HG03342 (cell line): ENCODE measurements around the gene PKN1.
"Not testable (repeated sequence)": the region's sequence is repeated elsewhere in the genome, so short reads cannot be mapped to it uniquely, and the experiment has no call there.

Experiments
- ATAC-seq: cut with Tn5 transposase; IDR thresholded peaks from one replicate; pipeline ENCODE4 v1.9.1; 2021; ENCODE audit warnings: mild to moderate bottlenecking, moderate library complexity; ENCODE audit not compliant: unreplicated experiment

PKN1 gene

DNA sequence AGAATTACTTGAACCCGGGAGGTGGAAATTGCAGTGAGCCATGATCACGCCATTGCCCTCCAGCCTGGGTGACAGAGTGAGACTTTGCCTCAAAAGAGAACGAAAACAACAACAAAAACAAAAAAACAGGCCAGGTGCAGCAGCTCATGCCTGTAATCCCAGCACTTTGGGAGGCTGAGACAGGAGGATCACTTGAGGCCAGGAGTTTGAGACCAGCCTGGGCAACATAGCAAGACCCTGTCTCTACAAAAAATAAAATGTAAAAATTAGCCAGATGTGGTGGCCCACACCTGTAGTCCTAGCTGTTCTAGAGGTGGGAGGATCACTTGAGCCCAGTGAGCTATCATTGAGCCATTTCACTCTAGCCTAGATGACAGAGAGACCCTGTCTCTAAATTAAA lies 19.2 kb downstream of the PKN1 start:
- not testable (repeated sequence) for ATAC-seq

DNA sequence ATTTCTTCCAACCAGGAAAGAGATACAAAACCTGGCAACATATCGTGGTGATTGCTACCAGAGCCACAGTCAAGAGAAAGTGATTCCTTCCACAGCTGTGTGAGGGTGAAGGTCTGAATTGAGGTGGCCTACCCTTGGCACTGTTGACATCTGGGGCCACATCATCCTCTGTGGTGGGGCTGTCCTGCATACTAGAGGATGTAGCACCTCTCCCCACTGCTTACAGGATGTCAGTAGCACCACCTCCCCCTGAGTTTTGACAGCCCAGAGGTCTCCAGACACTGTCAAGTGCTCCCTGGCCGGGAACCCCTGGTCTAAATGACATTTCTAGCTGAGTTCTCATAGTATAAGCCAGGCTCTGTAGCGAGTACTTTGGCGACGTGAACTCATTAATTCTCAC lies 26.6 kb downstream of the PKN1 start:
- ATAC-seq: no peak

DNA sequence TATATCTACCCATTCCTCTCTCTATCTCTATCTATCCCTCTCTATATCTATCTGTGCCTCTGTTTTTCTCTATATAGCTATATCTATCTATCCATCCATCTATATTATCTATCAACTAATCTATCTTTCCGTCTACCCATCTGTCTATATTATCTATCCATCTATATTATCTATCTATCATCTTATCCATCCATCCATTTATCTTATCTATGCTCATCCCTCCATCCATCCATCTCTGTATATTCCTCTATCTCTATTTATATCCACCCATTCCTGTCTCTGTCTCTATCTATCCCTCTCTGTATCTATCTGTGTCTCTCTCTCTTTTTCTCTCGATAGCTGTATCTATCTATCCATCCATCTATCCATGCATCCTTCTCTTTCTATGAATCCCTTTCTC lies 27.8 kb downstream of the PKN1 start:
- ATAC-seq: no peak

DNA sequence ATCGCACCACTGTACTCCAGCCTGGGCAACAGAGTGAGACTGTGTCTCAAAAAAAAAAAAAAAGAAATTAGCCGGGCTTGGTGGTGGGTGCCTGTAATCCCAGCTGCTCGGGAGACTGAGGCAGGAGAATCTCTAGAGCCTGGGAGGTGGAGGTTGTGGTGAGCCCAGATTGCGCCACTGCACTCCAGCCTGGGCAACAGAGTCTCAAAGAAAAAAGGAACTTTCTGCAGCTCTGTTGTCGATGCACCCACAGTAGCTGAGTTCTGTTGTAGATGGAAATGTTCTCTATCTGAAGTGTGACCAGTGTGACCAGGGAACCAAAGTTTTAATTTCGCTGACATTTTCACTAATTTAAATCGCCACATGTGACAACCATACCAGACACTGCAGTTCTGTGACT lies 29.3 kb downstream of the PKN1 start:
- not testable (repeated sequence) for ATAC-seq

DNA sequence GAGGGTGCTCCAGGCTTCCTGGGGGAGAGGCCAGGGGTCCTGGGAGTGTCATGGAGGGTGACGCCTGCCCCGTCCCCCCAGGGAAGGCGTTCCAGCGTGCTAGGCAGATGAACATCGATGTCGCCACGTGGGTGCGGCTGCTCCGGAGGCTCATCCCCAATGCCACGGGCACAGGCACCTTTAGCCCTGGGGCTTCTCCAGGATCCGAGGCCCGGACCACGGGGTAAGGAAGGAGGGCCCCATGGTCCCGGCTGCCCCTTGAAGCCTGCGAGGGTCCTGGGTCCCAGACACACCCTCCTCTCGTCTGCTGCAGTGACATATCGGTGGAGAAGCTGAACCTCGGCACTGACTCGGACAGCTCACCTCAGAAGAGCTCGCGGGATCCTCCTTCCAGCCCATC lies 30.6 kb downstream of the PKN1 start:
- no peak for ATAC-seq

DNA sequence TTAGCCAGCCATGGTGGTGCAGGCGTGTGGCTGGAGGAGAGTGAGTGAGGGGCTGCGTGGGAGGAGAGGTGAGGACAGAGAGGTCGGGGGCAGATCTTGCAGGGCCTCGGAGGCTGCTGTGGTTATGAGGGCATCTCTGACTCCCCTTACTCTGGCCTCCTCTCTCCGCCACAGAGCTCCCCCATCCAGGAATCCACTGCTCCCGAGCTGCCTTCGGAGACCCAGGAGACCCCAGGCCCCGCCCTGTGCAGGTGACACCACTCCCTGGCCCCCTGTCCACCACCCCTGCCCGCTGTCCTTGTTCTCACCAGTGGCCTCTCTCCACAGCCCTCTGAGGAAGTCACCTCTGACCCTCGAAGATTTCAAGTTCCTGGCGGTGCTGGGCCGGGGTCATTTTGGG lies 34.3 kb downstream of the PKN1 start:
- ATAC-seq: no peak

DNA sequence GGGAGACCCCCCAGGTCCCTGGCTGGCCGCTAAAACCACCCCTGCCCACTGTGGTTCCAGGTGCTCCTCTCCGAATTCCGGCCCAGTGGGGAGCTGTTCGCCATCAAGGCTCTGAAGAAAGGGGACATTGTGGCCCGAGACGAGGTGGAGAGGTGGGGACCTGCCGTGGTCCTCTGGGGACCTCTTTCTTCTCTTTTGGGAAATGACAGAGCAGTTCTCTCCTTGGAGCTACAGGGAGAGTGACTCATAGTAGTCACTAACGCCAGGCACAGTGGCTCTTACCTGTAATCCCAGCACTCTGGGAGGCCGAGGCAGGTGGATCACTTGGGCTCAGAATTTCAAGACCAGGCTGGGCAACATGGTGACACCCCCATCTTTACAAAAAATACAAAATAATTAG lies 34.7 kb downstream of the PKN1 start:
- no peak for ATAC-seq

DNA sequence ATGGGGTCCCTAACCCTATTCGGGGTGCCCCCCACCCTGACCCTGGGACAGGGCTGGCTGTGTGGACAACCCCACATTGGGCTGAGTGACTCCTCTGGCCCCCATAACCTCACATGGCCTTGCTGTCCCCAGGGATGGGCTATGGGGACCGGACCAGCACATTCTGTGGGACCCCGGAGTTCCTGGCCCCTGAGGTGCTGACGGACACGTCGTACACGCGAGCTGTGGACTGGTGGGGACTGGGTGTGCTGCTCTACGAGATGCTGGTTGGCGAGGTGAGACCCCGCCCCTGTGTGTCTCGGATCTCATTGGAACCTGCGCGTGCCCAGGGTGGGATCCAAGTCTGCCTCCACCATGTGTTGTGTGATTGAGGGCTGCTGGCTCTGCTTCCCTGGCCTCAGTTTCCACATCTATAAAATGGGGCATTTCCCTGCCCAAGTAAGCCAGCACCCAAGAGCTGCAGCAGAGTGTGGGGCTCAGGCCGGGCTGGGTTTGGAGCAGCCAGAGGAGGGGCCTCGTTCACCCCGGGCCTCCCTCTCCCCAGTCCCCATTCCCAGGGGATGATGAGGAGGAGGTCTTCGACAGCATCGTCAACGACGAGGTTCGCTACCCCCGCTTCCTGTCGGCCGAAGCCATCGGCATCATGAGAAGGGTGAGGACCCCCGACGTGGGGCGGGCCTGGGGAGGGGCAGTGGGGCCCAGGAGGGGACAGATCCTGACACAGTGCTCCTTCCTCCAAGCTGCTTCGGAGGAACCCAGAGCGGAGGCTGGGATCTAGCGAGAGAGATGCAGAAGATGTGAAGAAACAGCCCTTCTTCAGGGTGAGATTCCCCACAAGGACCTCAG lies 37.1 kb downstream of the PKN1 start:
- no peak for ATAC-seq

DNA sequence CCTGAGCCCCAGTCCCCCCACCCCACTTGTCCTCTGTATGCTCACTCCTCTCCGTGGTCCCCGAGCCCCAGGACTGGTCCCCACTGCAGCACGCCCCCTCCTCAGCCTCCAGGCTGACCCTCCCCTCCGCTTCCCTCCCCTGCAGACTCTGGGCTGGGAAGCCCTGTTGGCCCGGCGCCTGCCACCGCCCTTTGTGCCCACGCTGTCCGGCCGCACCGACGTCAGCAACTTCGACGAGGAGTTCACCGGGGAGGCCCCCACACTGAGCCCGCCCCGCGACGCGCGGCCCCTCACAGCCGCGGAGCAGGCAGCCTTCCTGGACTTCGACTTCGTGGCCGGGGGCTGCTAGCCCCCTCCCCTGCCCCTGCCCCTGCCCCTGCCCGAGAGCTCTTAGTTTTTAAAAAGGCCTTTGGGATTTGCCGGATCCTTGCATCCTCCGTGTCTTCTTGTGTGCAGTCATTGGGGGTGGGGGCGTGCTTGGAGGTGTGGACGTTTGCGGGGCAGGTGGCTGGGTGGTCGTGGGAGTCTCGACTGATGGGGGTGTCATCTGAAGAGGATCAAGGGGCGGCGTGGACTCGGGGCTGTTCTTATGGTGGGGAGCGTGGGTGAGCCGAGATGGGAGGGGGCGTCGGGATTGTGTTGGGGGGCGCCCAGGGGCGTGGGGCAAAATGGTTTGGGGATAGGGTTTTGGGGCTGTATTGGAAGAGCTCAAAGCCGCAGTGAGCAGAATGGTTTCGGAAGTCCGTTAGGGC lies 38.5 kb downstream of the PKN1 start:
- no peak for ATAC-seq

DNA sequence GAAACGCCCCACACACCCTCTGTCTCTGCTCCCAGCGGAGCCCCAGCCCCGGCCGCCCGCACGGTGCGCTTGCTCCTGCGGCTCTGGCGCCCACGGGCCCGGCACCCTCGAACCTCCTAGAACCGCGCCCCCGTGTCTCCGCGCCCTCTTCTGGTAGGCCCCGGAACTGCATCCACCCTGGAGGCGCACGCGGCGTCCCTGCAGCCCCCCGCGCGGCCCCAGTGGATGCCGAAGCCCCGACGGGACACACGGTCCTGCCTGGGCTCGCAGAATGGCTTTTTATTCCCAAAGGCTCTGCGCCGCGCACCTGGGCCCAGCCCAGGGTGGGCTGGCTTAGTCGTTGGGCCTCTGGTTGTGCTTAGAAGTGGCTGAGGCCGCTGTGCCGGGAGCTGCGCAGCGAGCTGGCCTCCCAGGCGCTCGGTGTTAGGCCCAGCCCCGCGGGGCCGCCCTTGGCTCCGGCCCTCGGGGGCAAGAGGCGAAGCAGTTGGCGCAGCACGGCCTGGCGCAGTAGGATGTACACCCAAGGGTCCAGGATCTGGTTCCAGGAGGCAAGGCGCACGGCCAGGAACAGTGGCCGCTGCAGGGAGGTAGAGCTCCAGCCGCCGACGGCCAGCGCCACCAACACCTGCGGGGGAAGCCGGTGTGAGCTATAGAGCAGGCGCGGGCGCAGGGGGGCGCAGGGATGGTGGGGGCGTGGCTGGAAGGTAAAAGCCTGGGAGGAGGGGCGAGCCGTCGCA lies 39.3 kb downstream of the PKN1 start:
- no peak for ATAC-seq

DNA sequence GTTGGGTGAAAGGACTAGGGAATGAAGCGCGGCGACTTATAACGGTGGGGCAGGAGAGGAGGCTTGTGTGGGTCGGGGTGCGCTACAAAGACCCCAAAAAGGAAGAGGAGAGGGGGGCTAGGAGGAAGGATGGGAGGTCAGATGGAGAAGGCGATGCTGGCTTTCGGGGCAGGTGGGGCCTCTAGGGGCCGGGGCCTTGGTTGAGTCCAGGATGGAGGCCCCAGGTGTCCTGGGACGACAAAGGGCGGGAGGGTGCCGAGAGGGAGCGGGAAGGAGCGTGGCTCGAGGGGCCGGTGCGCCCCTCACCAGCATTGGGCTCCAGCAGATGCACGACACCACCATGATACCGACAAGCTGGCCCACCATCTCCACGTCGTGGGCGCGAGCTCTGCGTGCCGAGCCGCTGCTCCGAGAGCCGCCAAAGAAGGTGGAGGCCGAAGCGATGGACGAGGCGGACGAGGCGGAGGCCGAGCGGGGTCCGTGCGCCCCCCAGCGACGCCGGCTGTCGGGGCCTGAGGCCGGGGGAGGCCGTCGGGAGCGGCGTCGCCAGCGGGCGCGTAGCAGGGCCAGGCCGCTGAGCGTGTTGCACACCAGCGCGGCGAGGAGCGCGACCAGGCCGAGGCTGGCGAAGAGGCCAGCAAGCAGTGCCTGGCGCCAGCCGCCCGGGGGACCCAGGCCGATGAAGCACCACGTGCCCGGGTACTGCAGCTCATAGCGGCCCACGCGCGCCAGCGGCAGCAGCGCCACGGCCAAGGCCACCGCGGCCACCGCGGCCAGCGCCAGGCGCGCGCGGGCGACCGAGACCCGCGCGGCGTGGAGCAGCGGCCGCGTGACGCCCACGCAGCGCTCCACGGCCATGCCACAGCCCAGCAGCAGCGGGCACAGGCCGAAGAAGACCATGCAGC lies 40.2 kb downstream of the PKN1 start:
- no peak for ATAC-seq

DNA sequence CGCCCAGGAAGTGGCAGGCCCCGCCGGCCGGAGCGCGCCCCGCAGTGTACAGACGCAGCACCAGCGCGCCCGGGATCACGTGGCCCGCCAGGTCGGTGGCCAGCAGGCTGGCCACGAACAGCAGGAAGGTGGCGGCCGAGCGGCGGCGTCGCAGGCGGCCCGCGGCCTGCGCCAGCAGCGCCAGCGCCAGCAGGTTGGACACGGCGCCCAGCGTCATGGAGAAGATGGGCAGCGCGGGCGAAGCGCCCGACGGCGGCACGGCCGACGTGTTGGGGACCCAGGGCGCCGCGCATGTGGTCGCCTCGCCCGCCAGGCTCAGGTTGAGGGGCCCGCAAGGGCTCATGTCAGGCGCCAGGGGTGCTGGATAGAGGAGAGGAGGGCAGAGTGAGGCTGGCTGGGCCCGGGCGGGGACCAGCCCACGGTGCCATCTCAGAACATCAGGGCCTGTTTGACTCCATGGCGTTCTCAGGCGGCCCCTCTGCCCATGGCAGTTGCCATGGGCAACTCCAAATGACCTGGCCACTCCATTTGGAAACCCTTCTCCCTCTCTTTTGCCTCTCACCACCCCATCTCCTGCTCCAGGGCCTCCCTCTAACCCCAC lies 41.0 kb downstream of the PKN1 start:
- no peak for ATAC-seq

DNA sequence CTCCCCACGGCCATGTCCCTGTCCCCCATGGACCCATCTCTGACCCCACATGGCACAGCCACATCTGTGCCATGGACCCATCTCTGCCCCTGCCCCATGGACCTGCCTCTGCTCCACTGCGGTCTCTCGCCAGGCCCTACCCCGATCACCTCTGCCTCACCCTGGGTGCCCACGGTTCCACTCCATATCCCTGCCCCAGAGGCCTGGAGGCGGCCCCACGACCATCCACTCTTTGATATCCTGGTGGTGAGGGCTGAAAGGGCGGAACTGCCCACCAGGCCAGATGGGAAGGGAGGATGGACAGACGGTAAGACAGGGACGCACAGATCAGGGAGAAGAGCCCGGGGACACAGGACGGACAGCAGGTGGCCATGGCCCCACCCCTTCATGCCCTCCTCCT lies 41.7 kb downstream of the PKN1 start:
- ATAC-seq: no peak

DNA sequence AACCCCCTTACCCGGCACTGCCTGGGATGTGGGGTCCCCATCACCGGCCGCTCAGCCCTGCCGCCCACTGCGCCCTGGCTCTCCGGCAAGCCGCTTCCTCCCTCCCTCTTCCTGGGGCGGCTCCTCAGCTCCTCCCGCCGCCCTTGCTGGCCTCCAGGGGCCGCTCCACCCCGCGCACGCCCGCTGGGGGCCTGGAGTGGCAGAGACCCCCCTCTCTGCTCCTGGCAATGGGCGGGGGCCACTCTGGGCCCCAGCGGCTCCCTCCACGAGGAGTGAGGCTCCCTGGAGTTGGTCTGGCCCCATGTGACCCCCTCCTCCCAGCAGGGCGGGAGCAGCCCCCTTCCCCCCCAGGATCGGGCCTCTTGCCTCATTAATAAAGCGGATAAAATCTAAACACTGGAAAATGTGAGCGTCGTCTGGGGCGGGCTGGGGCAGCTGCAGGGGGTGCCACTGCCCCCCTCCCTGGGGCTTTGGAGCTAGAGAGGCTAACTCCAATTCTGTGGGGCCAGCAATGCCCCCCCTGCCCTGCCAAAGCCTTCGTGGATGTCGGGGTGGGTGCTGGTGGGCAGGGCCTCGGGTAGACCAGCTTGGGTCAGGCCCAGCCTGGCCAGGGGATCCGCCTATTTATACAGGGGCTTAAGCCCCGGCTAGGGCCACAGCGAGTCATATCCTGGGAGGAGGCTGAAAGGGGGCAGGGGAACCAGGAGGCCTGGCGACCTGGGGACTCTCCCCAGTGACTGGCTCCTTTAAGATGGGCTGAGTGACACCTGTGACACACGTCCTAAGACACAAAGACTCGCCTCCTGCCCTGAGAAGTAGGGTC lies 42.4 kb downstream of the PKN1 start, which contains the start of gene PTGER1:
Gene PTGER1, minus strand, starts transcription at position 104 of the 823 bp plus-strand sequence. CDS start 1,034 bp downstream, outside the sequence.
- no peak for ATAC-seq

DNA sequence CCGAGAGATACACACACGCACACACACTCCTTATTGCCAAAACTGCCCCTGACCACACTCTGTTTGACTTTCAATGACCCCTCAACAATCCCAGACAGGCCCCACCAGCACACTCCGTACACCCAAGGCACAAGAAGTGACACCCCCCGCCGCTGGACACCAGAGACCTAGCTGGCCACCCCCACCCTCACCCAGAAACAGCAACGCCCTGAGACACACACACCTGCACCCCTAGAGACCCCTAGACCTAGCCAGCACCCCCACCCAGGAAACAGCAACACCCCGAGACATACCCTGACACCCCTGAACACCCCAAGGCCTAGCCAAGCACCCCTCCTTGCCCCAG lies 43.2 kb downstream of the PKN1 start:
- no peak for ATAC-seq

DNA sequence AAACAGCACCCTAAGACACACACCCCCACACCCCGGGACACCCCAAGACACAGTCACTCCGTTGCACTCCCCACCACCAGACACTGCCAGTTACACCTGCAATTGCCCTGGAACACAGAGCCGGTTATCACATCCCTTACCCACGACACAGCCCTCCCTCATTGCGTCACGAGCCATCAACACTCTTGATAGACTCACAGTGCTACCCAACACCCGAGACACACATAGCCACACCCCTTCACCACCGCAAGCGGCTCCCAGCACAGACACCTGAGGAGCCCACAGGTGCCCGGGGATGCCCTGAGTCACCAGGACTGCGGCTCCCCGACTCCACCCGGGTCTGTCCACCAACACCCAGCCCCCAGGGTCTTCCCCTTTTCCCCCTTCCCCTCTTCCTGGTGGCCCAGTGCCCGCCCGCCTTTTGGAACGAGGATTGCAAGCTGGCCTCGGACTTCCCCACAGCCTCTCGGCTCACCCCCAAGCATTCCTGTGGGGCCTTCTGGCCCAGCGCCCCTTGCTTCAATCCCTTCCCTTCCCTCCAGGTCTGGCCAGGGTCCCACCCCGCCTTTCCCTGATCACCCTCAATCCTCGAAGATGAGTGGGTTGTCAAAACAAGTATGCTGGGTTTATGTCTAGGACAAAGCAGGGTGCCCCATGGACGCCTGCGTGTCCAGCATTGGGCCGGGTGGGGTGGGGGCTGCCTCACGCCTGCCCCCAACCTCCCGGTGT lies 43.7 kb downstream of the PKN1 start:
- no peak for ATAC-seq

DNA sequence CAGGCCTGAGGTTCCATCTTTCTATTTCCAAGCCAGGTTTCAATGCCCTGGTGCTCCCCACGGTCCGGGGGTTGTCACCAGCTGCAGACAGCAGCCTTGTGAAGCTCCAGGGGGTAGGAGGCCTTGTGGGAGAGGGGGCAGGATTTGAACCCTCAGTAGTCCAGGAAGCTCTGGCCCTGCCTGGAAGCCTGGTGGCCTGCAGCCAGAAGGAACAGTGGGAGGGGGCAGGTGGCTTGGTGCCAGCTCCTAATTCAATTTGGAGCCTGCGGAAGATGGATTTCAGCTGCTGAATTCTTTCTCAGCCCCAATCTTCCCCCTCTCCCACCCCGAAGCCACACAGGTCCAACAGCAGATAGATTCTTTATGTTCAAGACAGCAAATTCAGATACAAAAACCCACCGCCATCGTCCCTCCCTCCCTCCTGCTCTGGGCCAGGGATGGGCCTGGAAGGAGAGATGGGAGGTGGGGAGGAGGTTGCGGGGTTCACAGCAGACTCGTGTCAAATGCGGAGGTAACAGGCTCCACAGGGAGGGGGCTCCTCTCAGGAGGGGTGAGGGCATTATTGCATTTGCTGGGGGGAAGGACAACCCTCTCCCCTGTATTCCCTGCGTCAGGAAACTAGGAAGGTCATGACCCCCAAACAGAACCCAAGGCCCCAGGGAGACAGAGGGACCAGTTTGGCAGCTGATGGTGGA lies 44.5 kb downstream of the PKN1 start:
- no peak for ATAC-seq

DNA sequence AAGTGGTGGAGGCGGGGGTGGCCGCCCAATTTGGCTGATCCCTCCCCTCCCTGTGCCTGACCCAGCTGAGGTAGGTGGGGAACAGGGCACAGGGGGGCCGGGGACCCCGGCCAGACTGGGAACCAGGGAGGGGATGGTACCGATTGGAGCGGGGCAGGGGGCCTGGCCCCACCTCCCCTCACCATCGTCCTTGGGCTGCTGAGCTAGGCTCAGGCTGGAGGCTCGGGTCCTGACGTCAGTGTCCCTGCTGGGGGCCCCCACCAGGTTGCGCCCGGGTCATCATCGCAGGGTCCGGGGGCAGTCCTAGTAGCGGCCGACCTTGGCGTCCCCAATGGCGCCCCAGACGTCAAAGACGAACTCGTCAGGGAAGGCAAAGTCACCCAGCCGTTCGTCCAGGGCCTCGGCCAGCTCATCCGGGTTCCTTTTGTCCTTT lies 45.0 kb downstream of the PKN1 start:
- ATAC-seq: no peak
